ENCODE measurements around the gene FAM76A. TPM values are rescaled to one million over a fixed set of nuclear protein-coding genes. Genes with fewer than 3 reads are reported as not detected.
"Not testable (repeated sequence)": the region's sequence is repeated elsewhere in the genome, so short reads cannot be mapped to it uniquely, and the experiment has no call there.

Gene FAM76A
- total and polyA plus RNA-seq, 9 of the 15 experiments (the other 6 are each of a cell fraction or from before 2014, with no cell fraction given) = 9.5 to 14.6 (median 11.4) TPM

- peak; percentile 39; the same call in 1 of the 2 replicates for TF ChIP-seq POLR2H (tag; IDR thresholded peaks at IDR 0.05; ENCODE audit: low read depth)
- TF ChIP-seq C11orf30 (IDR thresholded peaks at IDR 0.05; ENCODE audit: low read depth) = no peak
- TF ChIP-seq ZNF143 (CRISPR knock-in tag; IDR thresholded peaks at IDR 0.05) = no peak
- no peak for TF ChIP-seq THAP12 (CRISPR knock-in tag; IDR thresholded peaks at IDR 0.05)
Measured at GRCh38 chr1:27807385-27807784, 81.6 kb downstream of the FAM76A start (continued).

- H3K4me3 ChIP-seq; DNase-seq (ENCODE audit: extremely low read depth in 1 of 4, low spot score in 3 of 4); H3K9me3 ChIP-seq (replicated peaks; ENCODE audit: control insufficient read depth, insufficient read depth, low read depth, low read length); CTCF ChIA-PET (ENCODE audit: low intra/inter-chr PET ratio); FAIRE-seq; H3K4me1 ChIP-seq (replicated peaks in 1 of 2; ENCODE audit: control insufficient read depth in 2 of 2, insufficient read depth in 2 of 2, low read length in 2 of 2); intact Hi-C loops (cut with micrococcal nuclease); H4K20me1 ChIP-seq (replicated peaks; ENCODE audit: control insufficient read depth, insufficient read depth, low read length); BruUV-seq (replicated peaks); H3K9ac ChIP-seq (ENCODE audit: insufficient read depth in 1 of 2, low read depth in 2 of 2, low read length in 2 of 2); in situ Hi-C loops (cut with MboI); ATAC-seq; H3K27ac ChIP-seq (ENCODE audit: extremely low read depth, low read depth, low read length); H2AFZ ChIP-seq (ENCODE audit: low read depth, low read length); H3K79me2 ChIP-seq (ENCODE audit: control insufficient read depth, insufficient read depth, low read length); H3K4me2 ChIP-seq (ENCODE audit: insufficient read depth, low read length); H3K9me1 ChIP-seq (ENCODE audit: control insufficient read depth, insufficient read depth, low read length); H3K27me3 ChIP-seq (ENCODE audit: control insufficient read depth in 2 of 2, insufficient read depth in 2 of 2, low read length in 2 of 2): not testable (repeated sequence)
- POLR2A ChIA-PET = interaction anchor here (0.9 kb wide), 1 partner anchor 22 kb away, joined by 3 read pairs; the partner anchor contains the start of gene PPP1R8
- 90% methylated on average over 3 of the region's 3 CpGs for WGBS (ENCODE audit: insufficient coverage, low coverage, missing lambda C conversion rate)
- peaks cover 24% of the 10 kb centered on the region for H3K36me3 ChIP-seq (ENCODE audit: control insufficient read depth, insufficient read depth, low read length)
Measured at GRCh38 chr1:27808131-27808530, 82.4 kb downstream of the FAM76A start.

Measured in K562 (cell line).